ENCODE data around the gene DCHS1. TPM values are rescaled to one million over a fixed set of nuclear protein-coding genes. Genes with fewer than 3 reads are reported as not detected.

DCHS1 gene
- polyA plus RNA-seq, 1 experiment, result 7.3 TPM

GRCh38 chr11:6654281-6655019, 1.2 kb downstream of the DCHS1 start:
- ChIA-PET POLR2A (no interaction called here), CTCF (interaction anchor here (0.6 kb wide), 1 partner anchor 21 kb away, joined by 4 read pairs; no protein-coding TSS in a partner anchor)
- Histone ChIP-seq H3K4me3 (ENCODE audit: low read depth, low read length) (peak overlapping the region; percentile 44), H3K36me3 (ENCODE audit: control insufficient read depth, insufficient read depth, low read length) (no peaks in the 10 kb centered on the region), H3K27me3 (ENCODE audit: control insufficient read depth, insufficient read depth, low read length) (peaks cover 2% of the 10 kb centered on the region)
- TF ChIP-seq, protein P1, sequence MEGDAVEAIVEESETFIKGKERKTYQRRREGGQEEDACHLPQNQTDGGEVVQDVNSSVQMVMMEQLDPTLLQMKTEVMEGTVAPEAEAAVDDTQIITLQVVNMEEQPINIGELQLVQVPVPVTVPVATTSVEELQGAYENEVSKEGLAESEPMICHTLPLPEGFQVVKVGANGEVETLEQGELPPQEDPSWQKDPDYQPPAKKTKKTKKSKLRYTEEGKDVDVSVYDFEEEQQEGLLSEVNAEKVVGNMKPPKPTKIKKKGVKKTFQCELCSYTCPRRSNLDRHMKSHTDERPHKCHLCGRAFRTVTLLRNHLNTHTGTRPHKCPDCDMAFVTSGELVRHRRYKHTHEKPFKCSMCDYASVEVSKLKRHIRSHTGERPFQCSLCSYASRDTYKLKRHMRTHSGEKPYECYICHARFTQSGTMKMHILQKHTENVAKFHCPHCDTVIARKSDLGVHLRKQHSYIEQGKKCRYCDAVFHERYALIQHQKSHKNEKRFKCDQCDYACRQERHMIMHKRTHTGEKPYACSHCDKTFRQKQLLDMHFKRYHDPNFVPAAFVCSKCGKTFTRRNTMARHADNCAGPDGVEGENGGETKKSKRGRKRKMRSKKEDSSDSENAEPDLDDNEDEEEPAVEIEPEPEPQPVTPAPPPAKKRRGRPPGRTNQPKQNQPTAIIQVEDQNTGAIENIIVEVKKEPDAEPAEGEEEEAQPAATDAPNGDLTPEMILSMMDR (IDR thresholded peaks at IDR 0.05; ENCODE audit: insufficient read depth, low read depth, low read length), result no peak
- no peak for DNase-seq (ENCODE audit: low read depth)

DNA sequence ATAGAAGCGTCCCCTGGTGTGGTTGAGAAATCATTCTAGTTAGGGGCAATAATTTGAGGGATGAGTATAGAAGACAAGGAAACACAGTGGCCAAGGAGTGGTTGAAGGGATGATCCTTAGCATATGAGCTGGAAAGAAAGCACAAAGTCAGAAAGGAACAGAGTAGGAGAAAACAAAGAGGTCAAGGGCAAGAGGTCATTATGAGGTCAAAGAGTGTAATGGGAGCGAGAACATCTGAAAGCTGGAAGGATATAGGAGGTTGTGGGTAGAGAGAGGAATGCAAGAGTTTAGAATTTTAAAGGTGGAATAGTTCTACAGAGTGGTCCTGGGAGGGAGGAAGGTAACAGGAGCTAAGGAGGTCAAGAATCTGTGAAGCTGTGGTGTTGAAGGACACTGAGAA, 2.0 kb downstream of the DCHS1 start:
- TF ChIP-seq, protein P1 (IDR thresholded peaks at IDR 0.05; ENCODE audit: insufficient read depth, low read depth, low read length), result no peak
- CTCF ChIA-PET, result no interaction called here
- peaks cover 2% of the 10 kb centered on the region for H3K27me3 ChIP-seq (ENCODE audit: control insufficient read depth, insufficient read depth, low read length)
- POLR2A ChIA-PET, result no interaction called here
- H3K36me3 ChIP-seq (ENCODE audit: control insufficient read depth, insufficient read depth, low read length), result no peaks in the 10 kb centered on the region
- no peak overlapping the region for H3K4me3 ChIP-seq (ENCODE audit: low read depth, low read length)
- DNase-seq (ENCODE audit: low read depth), result no peak

DNA sequence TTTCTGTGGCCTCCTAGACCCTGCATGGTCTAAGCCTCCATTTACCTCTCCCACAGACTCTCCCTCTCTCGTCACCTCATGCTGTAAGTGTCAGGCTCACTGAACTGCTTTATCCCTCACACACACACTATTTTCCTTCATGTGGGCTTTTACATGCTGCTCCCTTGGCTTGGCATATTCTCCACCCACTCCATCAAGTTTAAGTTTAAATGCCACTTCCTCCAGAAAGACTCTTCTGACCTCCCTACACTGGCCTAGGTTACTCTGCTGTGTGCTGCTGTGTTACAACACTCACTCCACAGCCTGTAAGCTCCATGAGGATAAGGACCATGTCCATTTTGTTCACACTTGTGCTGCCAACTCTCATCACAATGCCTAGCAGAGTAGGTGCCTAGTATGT, 2.5 kb downstream of the DCHS1 start:
- H3K36me3 ChIP-seq (ENCODE audit: control insufficient read depth, insufficient read depth, low read length), result no peaks in the 10 kb centered on the region
- TF ChIP-seq, protein P1 (IDR thresholded peaks at IDR 0.05; ENCODE audit: insufficient read depth, low read depth, low read length), result no peak
- peaks cover 2% of the 10 kb centered on the region for H3K27me3 ChIP-seq (ENCODE audit: control insufficient read depth, insufficient read depth, low read length)
- ChIA-PET CTCF (interaction anchor here (0.6 to 1.7 kb wide), 3 partner anchors 18 to 34 kb away, joined by 3 to 7 read pairs (median 3); partner anchors contain the start of genes MRPL17 and TPP1), POLR2A (no interaction called here)
- no peak overlapping the region for H3K4me3 ChIP-seq (ENCODE audit: low read depth, low read length)
- no peak for DNase-seq (ENCODE audit: low read depth)

DNA sequence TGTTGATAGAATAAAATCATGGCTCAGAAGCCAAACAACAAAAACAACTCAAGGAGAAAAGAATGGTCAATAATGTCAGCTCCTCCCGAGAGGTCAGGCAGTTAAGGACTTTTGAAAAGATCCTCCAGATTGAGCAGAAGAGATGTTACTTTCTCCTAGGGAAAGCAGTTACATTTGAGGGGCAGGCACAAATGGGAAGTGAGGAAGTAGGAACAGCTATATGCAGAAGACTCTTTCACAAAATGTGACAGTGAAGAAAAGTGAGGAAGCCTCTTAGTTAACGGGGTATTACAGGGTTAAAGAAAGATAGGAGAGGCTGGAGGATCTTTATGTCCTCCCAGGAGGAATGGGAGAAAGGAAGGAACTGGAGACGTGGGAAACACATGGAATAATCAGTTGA, 3.4 kb downstream of the DCHS1 start:
- DNase-seq (ENCODE audit: low read depth), result no peak
- ChIA-PET CTCF (interaction anchor here (1.2 to 1.7 kb wide), 2 partner anchors 30 to 33 kb away, joined by 3 to 7 read pairs; partner anchors contain the start of genes MRPL17 and TPP1), POLR2A (no interaction called here)

GRCh38 chr11:6650980-6651379, 4.6 kb downstream of the DCHS1 start:
- peaks cover 2% of the 10 kb centered on the region for H3K27me3 ChIP-seq (ENCODE audit: control insufficient read depth, insufficient read depth, low read length)
- CTCF ChIA-PET, result interaction anchor here (1.8 kb wide), 1 partner anchor 32 kb away, joined by 5 read pairs; the partner anchor contains the start of gene MRPL17
- TF ChIP-seq, protein P1 (IDR thresholded peaks at IDR 0.05; ENCODE audit: insufficient read depth, low read depth, low read length), result no peak
- DNase-seq (ENCODE audit: low read depth), result no peak
- POLR2A ChIA-PET, result no interaction called here
- no peaks in the 10 kb centered on the region for H3K36me3 ChIP-seq (ENCODE audit: control insufficient read depth, insufficient read depth, low read length)
- no peak overlapping the region for H3K4me3 ChIP-seq (ENCODE audit: low read depth, low read length)

More for the DNA sequence above, 3.4 kb downstream of the DCHS1 start:
- H3K4me3 ChIP-seq (ENCODE audit: low read depth, low read length), result no peak overlapping the region
- TF ChIP-seq, protein P1 (IDR thresholded peaks at IDR 0.05; ENCODE audit: insufficient read depth, low read depth, low read length), result no peak
- H3K36me3 ChIP-seq (ENCODE audit: control insufficient read depth, insufficient read depth, low read length), result no peaks in the 10 kb centered on the region
- peaks cover 2% of the 10 kb centered on the region for H3K27me3 ChIP-seq (ENCODE audit: control insufficient read depth, insufficient read depth, low read length)

All from BJ (cell line).